IMR-90 (cell line): Measurements from ENCODE around the gene KCNH2.
A peak's percentile ranks its signal among the peaks of the same experiment; 100 is the strongest.

Experiments
- CTCF ChIP-seq: conservative IDR thresholded peaks from 2 replicates; pipeline ENCODE4 v1.5.1; 2012; ENCODE audit warnings: mild to moderate bottlenecking, low read depth, low read length, improper control_type of control experiment
- POLR2A ChIP-seq: IDR thresholded peaks from 2 replicates; pipeline ENCODE4 v1.6.1; 2012; ENCODE audit warnings: mild to moderate bottlenecking, low read depth, low read length
- RAD21 ChIP-seq: IDR thresholded peaks from 2 replicates; pipeline ENCODE4 v1.6.1; 2012; ENCODE audit warnings: low read length, improper control_type of control experiment
- USF2 ChIP-seq: fragments of 150-350 bp; IDR thresholded peaks from 2 replicates; pipeline ENCODE4 v1.6.1; 2017; ENCODE audit warnings: mild to moderate bottlenecking, antibody characterized with exemption, low read length, low read depth

- no peak for TF ChIP-seq RAD21
- TF ChIP-seq CTCF, result no peak
- no peak for TF ChIP-seq POLR2A
- 0 out of 2 replicates have a peak, but pooled peaks have one; percentile 5 for TF ChIP-seq USF2
These were observed 40.5 kb upstream of the KCNH2 start for GRCh38 chr7:151018421-151019129.
